BJ (cell line): ENCODE measurements around the gene TCP10L. TPM values are rescaled to one million over a fixed set of nuclear protein-coding genes. Genes with fewer than 3 reads are reported as not detected.
A peak's percentile ranks its signal among the peaks of the same experiment; 100 is the strongest.

ENCODE experiments used
- CTCF ChIA-PET: fragments of 350-600 bp; formaldehyde crosslinking; extraction: SDS; loops from one replicate; lab custom pipeline; 2021; ENCODE audit warnings: antibody characterized with exemption, inconsistent platforms; lab: Yijun Ruan, JAX
- POLR2A ChIA-PET: fragments of 300-600 bp; sonication (Branson Sonifier 250); formaldehyde crosslinking; extraction: SDS; loops from one replicate; lab custom pipeline; 2021; ENCODE audit warnings: antibody characterized with exemption; lab: Charles Lee
- DNase-seq: peaks from one replicate; pipeline ENCODE4 v3.0.0-alpha.2; 2011; ENCODE audit warnings: low read depth
- H3K27me3 ChIP-seq: 2 replicates; pipeline ENCODE4 v1.6.0; 2011; ENCODE audit warnings: low read length; ENCODE audit not compliant: control insufficient read depth, insufficient read depth
- H3K36me3 ChIP-seq: 2 replicates; pipeline ENCODE4 v1.5.1; 2011; ENCODE audit warnings: low read length; ENCODE audit not compliant: control insufficient read depth, insufficient read depth
- H3K4me3 ChIP-seq: 2 replicates; pipeline ENCODE4 v1.5.1; 2011; ENCODE audit warnings: low read depth, mild to moderate bottlenecking, control low read depth, low read length
- polyA plus RNA-seq: library from polyadenylated mRNA; depleted of rRNA; stranded (reverse); fragments of >200 nt; gene quantifications from 2 replicates; pipeline ENCODE4 v1.2.3, GENCODE V29; 2011
- TF ChIP-seq, protein P1 (sequence below): IDR thresholded peaks from 2 replicates; pipeline ENCODE4 v1.5.1; 2011; ENCODE audit warnings: low read depth, mild to moderate bottlenecking, control low read depth, inconsistent platforms, low read length, moderate library complexity; ENCODE audit not compliant: insufficient read depth

The TCP10L gene
- polyA plus RNA-seq, 1 experiment: not detected

DNA sequence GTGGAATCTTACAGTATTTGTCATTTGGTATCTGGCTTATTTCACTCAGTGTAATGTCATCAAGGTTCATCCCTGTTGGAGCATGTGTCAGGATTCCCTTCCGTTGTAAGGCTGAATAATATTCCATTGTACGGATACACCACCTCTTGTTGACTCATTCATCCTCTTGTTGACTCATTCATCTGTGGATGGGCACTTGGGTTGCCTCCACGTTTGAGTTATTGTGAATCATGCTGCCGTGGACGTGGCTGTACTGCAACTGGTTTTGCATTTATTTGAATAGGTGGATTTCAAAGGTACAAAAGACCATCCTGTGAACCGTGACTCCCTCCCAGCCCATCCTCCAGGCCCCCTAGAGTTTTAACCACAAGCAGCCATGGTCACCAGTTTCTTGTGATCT, 11.9 kb upstream of the TCP10L start:
- TF ChIP-seq, protein P1, sequence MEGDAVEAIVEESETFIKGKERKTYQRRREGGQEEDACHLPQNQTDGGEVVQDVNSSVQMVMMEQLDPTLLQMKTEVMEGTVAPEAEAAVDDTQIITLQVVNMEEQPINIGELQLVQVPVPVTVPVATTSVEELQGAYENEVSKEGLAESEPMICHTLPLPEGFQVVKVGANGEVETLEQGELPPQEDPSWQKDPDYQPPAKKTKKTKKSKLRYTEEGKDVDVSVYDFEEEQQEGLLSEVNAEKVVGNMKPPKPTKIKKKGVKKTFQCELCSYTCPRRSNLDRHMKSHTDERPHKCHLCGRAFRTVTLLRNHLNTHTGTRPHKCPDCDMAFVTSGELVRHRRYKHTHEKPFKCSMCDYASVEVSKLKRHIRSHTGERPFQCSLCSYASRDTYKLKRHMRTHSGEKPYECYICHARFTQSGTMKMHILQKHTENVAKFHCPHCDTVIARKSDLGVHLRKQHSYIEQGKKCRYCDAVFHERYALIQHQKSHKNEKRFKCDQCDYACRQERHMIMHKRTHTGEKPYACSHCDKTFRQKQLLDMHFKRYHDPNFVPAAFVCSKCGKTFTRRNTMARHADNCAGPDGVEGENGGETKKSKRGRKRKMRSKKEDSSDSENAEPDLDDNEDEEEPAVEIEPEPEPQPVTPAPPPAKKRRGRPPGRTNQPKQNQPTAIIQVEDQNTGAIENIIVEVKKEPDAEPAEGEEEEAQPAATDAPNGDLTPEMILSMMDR: no peak
- no peaks in the 10 kb centered on the region for H3K27me3 ChIP-seq
- POLR2A ChIA-PET: no interaction called here
- DNase-seq: peak; percentile 47
- CTCF ChIA-PET: interaction anchor here (6.5 kb wide), 1 partner anchor 194 kb away, joined by 87 read pairs; no protein-coding TSS in a partner anchor
- no peak overlapping the region for H3K4me3 ChIP-seq
- peaks cover 2% of the 10 kb centered on the region for H3K36me3 ChIP-seq

- ChIA-PET POLR2A (no interaction called here), CTCF (interaction anchor here (0.8 to 1.4 kb wide), 3 partner anchors 10 to 192 kb away, joined by 3 to 4 read pairs (median 3); no protein-coding TSS in a partner anchor)
- DNase-seq: no peak
- TF ChIP-seq, protein P1: no peak
- H3K36me3 ChIP-seq: no peaks in the 10 kb centered on the region
- H3K27me3 ChIP-seq: no peaks in the 10 kb centered on the region
- no peak overlapping the region for H3K4me3 ChIP-seq
Observed at GRCh38 chr21:32595431-32595830, 10.1 kb upstream of the TCP10L start.

DNA sequence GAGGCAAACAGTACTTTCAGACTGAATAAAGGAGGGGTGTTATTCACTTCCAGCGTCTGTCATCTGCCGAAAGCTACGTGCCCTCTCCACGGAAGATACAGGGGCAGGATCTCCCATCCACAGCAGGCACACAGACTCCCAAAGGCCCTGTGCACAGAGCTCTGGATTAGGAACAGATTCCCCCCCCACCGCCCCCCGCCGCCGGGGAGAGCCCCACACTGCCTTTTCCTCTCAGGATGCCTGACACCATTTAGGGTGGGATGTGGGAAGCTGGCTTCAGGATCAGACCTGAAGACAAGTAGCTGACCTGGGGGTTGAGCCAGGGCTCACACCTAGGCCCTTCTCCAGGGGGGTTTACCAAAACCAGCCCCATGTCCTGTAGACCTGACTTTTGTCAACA, 8.4 kb upstream of the TCP10L start:
- Histone ChIP-seq H3K27me3 (no peaks in the 10 kb centered on the region), H3K4me3 (no peak overlapping the region), H3K36me3 (no peaks in the 10 kb centered on the region)
- POLR2A ChIA-PET: no interaction called here
- TF ChIP-seq, protein P1: no peak
- no peak for DNase-seq
- CTCF ChIA-PET: interaction anchor here (0.8 to 1.1 kb wide), 2 partner anchors 17 to 190 kb away, joined by 3 read pairs; no protein-coding TSS in a partner anchor

DNA sequence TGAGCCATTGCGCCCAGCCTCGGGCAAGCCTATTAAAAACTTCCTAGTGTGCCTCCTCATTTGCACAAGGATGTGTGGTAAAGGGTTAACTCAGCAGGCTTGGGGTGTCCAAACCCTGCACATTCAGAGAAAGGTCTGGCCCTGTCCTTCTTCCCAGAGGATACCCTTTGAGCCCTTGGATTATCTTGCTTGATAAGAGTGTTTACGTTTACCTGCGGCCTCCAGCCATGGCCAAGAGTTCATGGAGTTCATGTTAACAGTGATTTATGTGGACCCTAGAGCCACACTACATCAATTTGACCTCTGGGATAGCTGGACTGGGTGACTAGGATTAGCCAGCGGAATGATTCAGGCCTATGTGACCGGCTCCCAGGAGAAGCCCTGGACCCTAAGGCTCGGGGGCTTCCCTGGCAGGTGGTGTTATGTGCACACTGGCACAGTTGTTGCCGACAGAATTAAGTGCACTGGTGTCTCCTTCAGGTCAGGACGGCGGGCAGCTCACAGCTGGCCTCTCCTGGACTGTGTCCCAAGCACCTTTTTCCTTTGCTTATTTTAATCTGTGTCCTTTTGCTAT, 7.7 kb upstream of the TCP10L start:
- ChIA-PET CTCF (interaction anchor here (0.8 to 5.9 kb wide), 3 partner anchors 8 to 189 kb away, joined by 3 to 24 read pairs (median 3); no protein-coding TSS in a partner anchor), POLR2A (no interaction called here)
- H3K4me3 ChIP-seq: no peak overlapping the region
- no peaks in the 10 kb centered on the region for H3K27me3 ChIP-seq
- H3K36me3 ChIP-seq: no peaks in the 10 kb centered on the region
- no peak for DNase-seq
- TF ChIP-seq, protein P1: no peak

DNA sequence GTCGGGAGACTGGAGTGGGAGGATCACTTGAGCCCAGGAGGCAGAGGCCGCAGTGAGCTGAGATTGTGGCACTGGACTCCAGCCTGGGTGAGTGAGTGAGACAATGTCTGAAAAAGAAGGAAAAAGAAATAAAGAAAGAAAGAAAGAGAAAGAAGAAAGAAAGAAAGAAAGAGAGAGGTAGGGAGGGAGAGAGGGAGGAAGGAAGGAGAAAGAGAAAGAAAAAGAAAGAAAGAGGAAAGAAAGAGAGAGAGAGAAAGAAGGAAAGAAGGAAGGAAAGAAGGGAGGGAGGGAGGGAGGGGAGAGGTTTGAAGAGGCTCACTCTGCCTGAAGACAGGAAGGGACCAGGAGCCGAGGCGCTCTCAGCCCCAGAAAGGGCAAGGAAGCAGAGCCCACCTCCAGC, 4.8 kb upstream of the TCP10L start:
- CTCF ChIA-PET: interaction anchor here (0.8 to 5.9 kb wide), 4 partner anchors 9 to 289 kb away, joined by 3 to 24 read pairs (median 4); no protein-coding TSS in a partner anchor
- Histone ChIP-seq H3K27me3 (peaks cover 5% of the 10 kb centered on the region), H3K36me3 (no peaks in the 10 kb centered on the region), H3K4me3 (no peak overlapping the region)
- POLR2A ChIA-PET: interaction anchor here (0.7 kb wide), 1 partner anchor 132 kb away, joined by 3 read pairs; no protein-coding TSS in a partner anchor
- DNase-seq: no peak
- TF ChIP-seq, protein P1: no peak
